ENCODE data around the gene LAMA5. TPM values are rescaled to one million over a fixed set of nuclear protein-coding genes. Genes with fewer than 3 reads are reported as not detected.

Gene LAMA5
- total RNA-seq, 1 donor from 2014 or later = 150 TPM

- peaks cover 0 to 18% of the 10 kb centered on the region in 2 donors for H3K36me3 ChIP-seq
- TF ChIP-seq, protein P1, sequence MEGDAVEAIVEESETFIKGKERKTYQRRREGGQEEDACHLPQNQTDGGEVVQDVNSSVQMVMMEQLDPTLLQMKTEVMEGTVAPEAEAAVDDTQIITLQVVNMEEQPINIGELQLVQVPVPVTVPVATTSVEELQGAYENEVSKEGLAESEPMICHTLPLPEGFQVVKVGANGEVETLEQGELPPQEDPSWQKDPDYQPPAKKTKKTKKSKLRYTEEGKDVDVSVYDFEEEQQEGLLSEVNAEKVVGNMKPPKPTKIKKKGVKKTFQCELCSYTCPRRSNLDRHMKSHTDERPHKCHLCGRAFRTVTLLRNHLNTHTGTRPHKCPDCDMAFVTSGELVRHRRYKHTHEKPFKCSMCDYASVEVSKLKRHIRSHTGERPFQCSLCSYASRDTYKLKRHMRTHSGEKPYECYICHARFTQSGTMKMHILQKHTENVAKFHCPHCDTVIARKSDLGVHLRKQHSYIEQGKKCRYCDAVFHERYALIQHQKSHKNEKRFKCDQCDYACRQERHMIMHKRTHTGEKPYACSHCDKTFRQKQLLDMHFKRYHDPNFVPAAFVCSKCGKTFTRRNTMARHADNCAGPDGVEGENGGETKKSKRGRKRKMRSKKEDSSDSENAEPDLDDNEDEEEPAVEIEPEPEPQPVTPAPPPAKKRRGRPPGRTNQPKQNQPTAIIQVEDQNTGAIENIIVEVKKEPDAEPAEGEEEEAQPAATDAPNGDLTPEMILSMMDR (IDR thresholded peaks at IDR 0.05) = no peak
- no peak for TF ChIP-seq POLR2A (IDR thresholded peaks at IDR 0.05)
- TF ChIP-seq POLR2AphosphoS5 (IDR thresholded peaks at IDR 0.05; ENCODE audit: insufficient read depth in 1 of 2, low read depth in 1 of 2) = no peak
- no peak for DNase-seq (ENCODE audit: extremely low spot score in 2 of 2)
- intact Hi-C loops (cut with DNase I) = no loop called here
- H3K27me3 ChIP-seq = no peaks in the 10 kb centered on the region
- no peaks in the 10 kb centered on the region for H3K9me3 ChIP-seq
- H3K4me3 ChIP-seq = no peak overlapping the region
- H3K27ac ChIP-seq = no peak overlapping the region
- no peaks in the 10 kb centered on the region for H3K4me1 ChIP-seq
Measured at GRCh38 chr20:62323146-62323979, 43.7 kb downstream of the LAMA5 start.

- Histone ChIP-seq H3K27me3 (no peaks in the 10 kb centered on the region), H3K4me3 (no peak overlapping the region), H3K9me3 (no peaks in the 10 kb centered on the region), H3K36me3 (peaks cover 0 to 16% of the 10 kb centered on the region in 2 donors), H3K4me1 (peaks cover 1% of the 10 kb centered on the region), H3K27ac (no peak overlapping the region)
- no peak for DNase-seq (ENCODE audit: extremely low spot score in 2 of 2)
- TF ChIP-seq, protein P1 (IDR thresholded peaks at IDR 0.05) = no peak
- no peak for TF ChIP-seq POLR2AphosphoS5 (IDR thresholded peaks at IDR 0.05; ENCODE audit: insufficient read depth in 1 of 2, low read depth in 1 of 2)
- TF ChIP-seq POLR2A (IDR thresholded peaks at IDR 0.05) = no peak
- intact Hi-C loops (cut with DNase I) = no loop called here
Measured at GRCh38 chr20:62322492-62323041, 44.5 kb downstream of the LAMA5 start.

DNA sequence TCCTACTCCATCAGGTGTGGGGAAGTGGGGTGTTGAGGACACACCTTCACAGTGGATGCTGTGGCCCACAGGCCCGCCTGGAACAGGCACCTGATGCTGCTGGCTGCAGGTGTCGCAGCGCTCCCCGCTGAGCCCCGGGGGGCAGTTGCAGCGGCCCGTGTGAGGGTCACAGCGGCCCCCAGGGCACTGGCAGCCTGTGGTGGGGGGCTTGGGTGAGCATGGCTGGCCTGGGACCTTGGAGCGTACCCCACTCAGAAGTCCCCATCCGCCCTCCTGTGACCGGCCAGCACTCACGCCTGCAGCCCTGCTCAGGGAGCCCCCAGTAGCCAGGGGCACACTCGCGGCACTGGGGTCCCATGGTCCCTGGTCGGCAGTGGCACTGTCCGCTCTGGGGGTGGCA lies 45.1 kb downstream of the LAMA5 start:
- TF ChIP-seq, protein P1 (IDR thresholded peaks at IDR 0.05) = no peak
- TF ChIP-seq POLR2AphosphoS5 (IDR thresholded peaks at IDR 0.05; ENCODE audit: insufficient read depth in 1 of 2, low read depth in 1 of 2) (no peak), POLR2A (IDR thresholded peaks at IDR 0.05) (no peak)
- Histone ChIP-seq H3K4me1 (peaks cover 7% of the 10 kb centered on the region), H3K9me3 (no peaks in the 10 kb centered on the region), H3K36me3 (peaks cover 0 to 18% of the 10 kb centered on the region in 2 donors), H3K4me3 (no peak overlapping the region), H3K27me3 (no peaks in the 10 kb centered on the region), H3K27ac (no peak overlapping the region)
- intact Hi-C loops (cut with DNase I) = no loop called here
- no peak for DNase-seq (ENCODE audit: extremely low spot score in 2 of 2)

GRCh38 chr20:62321521-62321948 lies 45.6 kb downstream of the LAMA5 start:
- DNase-seq (ENCODE audit: extremely low spot score in 2 of 2) = no peak
- TF ChIP-seq, protein P1 (IDR thresholded peaks at IDR 0.05) = no peak
- no peak for TF ChIP-seq POLR2AphosphoS5 (IDR thresholded peaks at IDR 0.05; ENCODE audit: insufficient read depth in 1 of 2, low read depth in 1 of 2)
- TF ChIP-seq POLR2A (IDR thresholded peaks at IDR 0.05) = no peak
- Histone ChIP-seq H3K9me3 (no peaks in the 10 kb centered on the region), H3K4me1 (peaks cover 11% of the 10 kb centered on the region), H3K27me3 (no peaks in the 10 kb centered on the region), H3K27ac (no peak overlapping the region), H3K4me3 (no peak overlapping the region), H3K36me3 (peaks cover 0 to 18% of the 10 kb centered on the region in 2 donors)
- intact Hi-C loops (cut with DNase I) = no loop called here

Measured in vagina (tissue), 2 donors.